Psoas muscle (tissue), 8 donors: ENCODE data around the gene APOL1. TPM values are rescaled to one million over a fixed set of nuclear protein-coding genes. Genes with fewer than 3 reads are reported as not detected.
A peak's percentile ranks its signal among the peaks of the same experiment; 100 is the strongest.

ENCODE experiments used
- ATAC-seq, 4 donors: fragments of 200-7000 bp; cut with Tn5 transposase; one replicate each; pipeline ENCODE4 v1.9.1; 2020; ENCODE audit warnings: moderate library complexity in 3 of 4, mild to moderate bottlenecking in 2 of 4
- DNase-seq, 2 donors: peaks; one replicate each; pipeline ENCODE4 v3.0.0-alpha.2; 2020
- H3K27ac ChIP-seq: fragments of 200-600 bp; one replicate; pipeline ENCODE4 v1.8.0; 2022
- H3K27me3 ChIP-seq, 3 donors: fragments of 200-600 bp in 1 of 3; one replicate each; pipeline versions ENCODE4 v1.6.1 to v1.8.0; 2013 to 2022; ENCODE audit warnings: low read length in 2 of 3, mild to moderate bottlenecking in 2 of 3, moderate library complexity in 1 of 3; ENCODE audit not compliant: insufficient read depth in 3 of 3
- H3K36me3 ChIP-seq, 2 donors: fragments of 200-600 bp in 1 of 2; one replicate each; pipeline versions ENCODE4 v1.6.1 to v1.8.0; 2013 to 2022; ENCODE audit warnings: low read depth in 1 of 2, mild to moderate bottlenecking in 1 of 2, moderate library complexity in 1 of 2; ENCODE audit not compliant: insufficient read depth in 1 of 2
- H3K4me1 ChIP-seq: fragments of 200-600 bp; one replicate; pipeline ENCODE4 v1.8.0; 2022
- H3K4me3 ChIP-seq: fragments of 200-600 bp; one replicate; pipeline ENCODE4 v1.8.0; 2022; ENCODE audit warnings: mild to moderate bottlenecking
- H3K9me3 ChIP-seq: fragments of 200-600 bp; one replicate; pipeline ENCODE4 v1.8.0; 2022
- WGBS, 3 donors: extraction: QIAGEN DNeasy Blood & Tissue Kit; methylation state at CpG; one replicate each; pipeline versions ENCODE4 v1.1.6 to v1.1.7; 2013; 5-methylcytosine and 5-hydroxymethylcytosine counted together
- intact Hi-C, 2 donors: fragments of 100-400 bp; cut with DNase I; formaldehyde crosslinking; loops; one replicate each; pipeline versions ENCODE4 v1.11.0 to v1.14.2; 2022
- polyA plus RNA-seq, 3 donors: library from polyadenylated mRNA; stranded (reverse); fragments of 200-250 nt; gene quantifications; one replicate each; pipeline ENCODE4 v1.2.3, GENCODE V29; 2013
- total RNA-seq, 4 donors: library from RNA; stranded (reverse); fragmentation: NEBNext Ultra II Directional in 2 of 4; extraction: Animal tissue kit (Norgen Biotek cat#: 25700) in 2 of 4; gene quantifications; one replicate each; pipeline versions ENCODE4 v1.2.1 to v1.2.4, GENCODE V29; 2021 to 2023
- TF ChIP-seq, protein P1 (sequence below): fragments of 200-600 bp; IDR thresholded peaks from one replicate; pipeline ENCODE4 v1.8.0; 2022; ENCODE audit warnings: antibody characterized with exemption
- donor health status: healthy with polysubstance abuse.
- donor health status: DM: no; HTN: no; CAD: no; lungs with moderate emphysema.
- donor health status: Bipolar disorder and iron deficiency.
- donor health status: healthy.
- donor health status: DM: yes; HTN: yes; CAD: no.
- donor health status: DM: no; HTN: no; CAD: no.
- donor health status: DM: no; HTN: no; CAD: no.
- donor health status: DM: yes; HTN: yes; CAD: no.

Gene APOL1
- total and polyA plus RNA-seq, 7 donors, result 5.3 to 16.3 (median 6.0) TPM

DNA sequence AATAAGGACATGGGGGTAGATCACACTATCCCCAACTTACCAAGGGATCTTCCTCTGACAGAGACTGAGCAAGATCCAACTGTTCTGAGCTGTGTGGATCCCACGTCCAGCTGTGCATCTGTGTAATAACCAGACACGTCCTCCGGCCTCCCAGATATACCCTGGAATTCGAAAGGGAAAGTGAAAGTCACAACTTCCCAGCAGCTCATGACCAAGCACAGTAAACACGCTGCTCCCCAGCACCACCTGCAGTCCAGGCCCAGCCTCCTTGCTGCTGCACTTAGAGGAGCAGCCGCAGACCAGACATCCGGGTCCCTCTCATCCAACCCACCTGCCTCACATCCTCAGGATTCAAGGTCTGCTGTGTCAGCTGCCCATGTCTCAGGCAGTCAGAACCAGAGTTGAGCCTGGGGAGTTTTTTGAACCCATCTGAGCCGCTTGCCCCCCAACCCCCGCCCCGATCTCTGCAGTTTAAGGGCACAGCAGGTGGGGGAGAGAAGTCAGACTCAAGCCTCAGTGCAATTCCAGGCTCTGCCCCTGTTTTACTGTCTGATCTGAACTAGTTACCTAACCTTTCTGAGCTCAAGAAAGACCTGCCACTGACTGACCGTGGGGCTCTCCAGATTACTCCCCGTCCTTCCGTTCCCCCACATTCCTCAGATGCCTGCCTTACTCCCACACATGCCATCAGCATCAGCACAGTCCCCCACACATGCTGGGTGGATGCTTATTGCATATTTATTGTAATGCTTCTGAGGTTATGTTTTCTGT, 13.3 kb upstream of the APOL1 start, which contains the start of gene APOL2:
APOL2 (minus strand) TSS at position 127 of the 771 bp plus-strand sequence. CDS start 6,365 bp downstream, outside the sequence.
- intact Hi-C loops, result loop anchor here (2.0 to 5.0 kb wide), 2 partner anchors 42 to 43 kb away; no protein-coding TSS in a partner anchor
- WGBS, 3 donors, result 13 to 16% (median 15%) methylated on average over 13 of the region's 13 CpGs
- peak within 1 kb of the TSS; percentile 75 for H3K4me3 ChIP-seq
- DNase-seq (peak; percentile 86 to 92), ATAC-seq (peak; percentile 96 to 98 (median 98))
- TF ChIP-seq, protein P1, sequence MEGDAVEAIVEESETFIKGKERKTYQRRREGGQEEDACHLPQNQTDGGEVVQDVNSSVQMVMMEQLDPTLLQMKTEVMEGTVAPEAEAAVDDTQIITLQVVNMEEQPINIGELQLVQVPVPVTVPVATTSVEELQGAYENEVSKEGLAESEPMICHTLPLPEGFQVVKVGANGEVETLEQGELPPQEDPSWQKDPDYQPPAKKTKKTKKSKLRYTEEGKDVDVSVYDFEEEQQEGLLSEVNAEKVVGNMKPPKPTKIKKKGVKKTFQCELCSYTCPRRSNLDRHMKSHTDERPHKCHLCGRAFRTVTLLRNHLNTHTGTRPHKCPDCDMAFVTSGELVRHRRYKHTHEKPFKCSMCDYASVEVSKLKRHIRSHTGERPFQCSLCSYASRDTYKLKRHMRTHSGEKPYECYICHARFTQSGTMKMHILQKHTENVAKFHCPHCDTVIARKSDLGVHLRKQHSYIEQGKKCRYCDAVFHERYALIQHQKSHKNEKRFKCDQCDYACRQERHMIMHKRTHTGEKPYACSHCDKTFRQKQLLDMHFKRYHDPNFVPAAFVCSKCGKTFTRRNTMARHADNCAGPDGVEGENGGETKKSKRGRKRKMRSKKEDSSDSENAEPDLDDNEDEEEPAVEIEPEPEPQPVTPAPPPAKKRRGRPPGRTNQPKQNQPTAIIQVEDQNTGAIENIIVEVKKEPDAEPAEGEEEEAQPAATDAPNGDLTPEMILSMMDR, result peak; percentile 74
- H3K9me3 ChIP-seq, result no peaks in the 10 kb centered on the region
- peak within 1 kb of the TSS; percentile 86 for H3K27ac ChIP-seq
- H3K27me3 ChIP-seq, result no peaks in the 10 kb centered on the region
- H3K36me3 ChIP-seq, result peaks cover 0 to 17% of the 10 kb centered on the region in 2 donors
- H3K4me1 ChIP-seq, result peaks cover 44% of the 10 kb centered on the region

DNA sequence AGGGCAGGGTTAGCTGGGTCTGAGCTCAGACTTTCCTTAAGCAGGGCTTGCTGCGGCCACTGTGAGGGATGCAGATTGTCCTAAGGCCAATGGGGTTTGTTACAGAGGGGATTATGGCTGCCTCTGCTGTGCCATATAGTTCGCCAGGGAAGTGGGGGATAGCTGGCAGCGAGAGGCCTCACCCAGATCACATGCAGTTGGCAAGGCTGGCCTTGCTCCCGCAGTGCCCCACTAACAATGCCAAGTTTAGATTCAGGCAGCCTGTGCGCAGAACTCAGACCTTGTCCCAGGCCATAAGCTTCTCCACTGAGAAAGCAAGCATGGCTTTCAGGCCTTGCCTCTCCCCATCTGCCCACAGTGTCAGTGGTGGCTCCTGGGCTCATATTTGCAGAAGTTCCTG, 8.9 kb upstream of the APOL1 start:
- TF ChIP-seq, protein P1, result no peak
- no peak overlapping the region for H3K4me3 ChIP-seq
- H3K9me3 ChIP-seq, result no peaks in the 10 kb centered on the region
- H3K4me1 ChIP-seq, result peaks cover 27% of the 10 kb centered on the region
- H3K27me3 ChIP-seq, result no peaks in the 10 kb centered on the region
- H3K27ac ChIP-seq, result peak overlapping the region; percentile 50
- intact Hi-C loops, result no loop called here
- WGBS, 3 donors, result 40 to 63% (median 40%) methylated on average over 5 of the region's 5 CpGs
- H3K36me3 ChIP-seq, result no peaks in the 10 kb centered on the region
- DNase-seq (no peak), ATAC-seq (no peak)

DNA sequence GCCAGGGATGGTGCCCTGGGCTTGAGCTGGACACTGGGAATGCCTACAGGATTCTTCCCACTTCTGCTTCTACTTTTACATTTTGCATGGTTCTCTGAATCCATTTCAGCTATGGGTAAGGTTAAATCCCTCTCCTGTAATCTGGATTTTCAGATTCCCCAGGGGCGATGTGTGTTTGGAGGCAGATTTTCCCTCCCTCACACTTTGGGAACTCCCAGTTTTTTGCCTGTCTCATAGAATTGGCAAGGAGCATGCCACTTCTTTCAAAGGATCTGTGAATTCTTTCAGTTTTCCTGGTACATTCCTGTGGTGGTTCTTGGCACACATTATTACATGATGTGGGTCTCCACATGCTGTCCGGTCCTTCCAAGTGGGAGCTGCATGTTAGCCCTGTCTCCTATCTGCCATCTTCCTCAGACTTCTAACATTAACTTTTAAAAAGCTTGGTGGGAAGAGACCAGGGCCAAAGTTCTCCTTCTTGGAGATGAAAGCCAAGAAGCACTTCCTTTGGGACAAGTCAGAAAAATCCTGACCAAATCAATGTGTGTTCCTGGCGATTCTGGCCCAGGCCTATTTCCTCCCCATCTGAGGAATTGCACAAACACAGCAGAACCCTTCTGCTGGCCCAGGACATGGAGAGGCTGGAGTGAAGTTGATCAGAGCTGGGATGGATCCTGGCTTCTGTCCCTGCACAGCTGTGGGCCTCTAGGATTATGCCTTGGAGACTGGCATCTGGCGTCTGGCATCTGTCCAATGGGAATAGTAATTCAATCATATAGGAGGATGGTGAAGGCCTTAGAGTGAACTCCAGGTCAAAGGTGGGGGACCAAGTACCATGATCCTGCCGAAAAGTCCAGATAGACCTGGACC, 8.2 kb upstream of the APOL1 start:
- no peaks in the 10 kb centered on the region for H3K36me3 ChIP-seq
- TF ChIP-seq, protein P1, result no peak
- H3K27me3 ChIP-seq, result no peaks in the 10 kb centered on the region
- H3K27ac ChIP-seq, result peak overlapping the region; percentile 50
- H3K4me3 ChIP-seq, result no peak overlapping the region
- 53 to 62% (median 59%) methylated on average over 5 of the region's 5 CpGs for WGBS, 3 donors
- ATAC-seq (peak in 3 of 4 donors; percentile 63 to 72 (median 64)), DNase-seq (peak; percentile 57 to 77)
- peaks cover 24% of the 10 kb centered on the region for H3K4me1 ChIP-seq
- H3K9me3 ChIP-seq, result no peaks in the 10 kb centered on the region
- intact Hi-C loops, result loop anchor here in 1 of 2 donors (5.0 kb wide), 1 partner anchor 38 kb away; no protein-coding TSS in a partner anchor

DNA sequence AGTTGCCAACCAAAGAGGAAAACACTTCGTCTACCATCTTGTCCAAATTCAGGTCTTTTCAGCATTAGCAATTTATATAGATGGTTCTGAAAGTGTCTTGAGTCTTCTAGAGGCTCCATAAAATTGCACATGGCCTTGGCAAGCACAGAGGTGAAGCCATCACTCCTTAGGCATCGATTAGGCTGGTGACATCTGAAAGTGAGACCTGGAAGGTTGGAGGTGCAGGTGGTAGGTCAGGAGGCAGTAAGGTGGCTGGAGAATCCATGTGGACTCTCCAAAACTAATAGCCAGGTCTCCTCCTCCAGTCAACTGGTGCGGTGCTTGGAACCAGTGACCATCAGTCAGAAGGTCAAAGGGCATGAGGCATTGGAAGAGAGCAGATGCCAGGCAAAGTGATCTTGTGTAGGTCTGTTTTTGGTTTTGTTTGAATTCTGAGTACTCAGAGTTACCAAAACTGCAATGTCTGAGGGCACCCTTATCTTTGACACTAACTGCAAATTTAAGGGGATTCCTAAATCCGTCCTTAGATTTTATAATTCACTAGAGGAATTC, 7.1 kb upstream of the APOL1 start:
- Histone ChIP-seq H3K4me3 (no peak overlapping the region), H3K4me1 (peaks cover 20% of the 10 kb centered on the region), H3K9me3 (no peaks in the 10 kb centered on the region), H3K27me3 (no peaks in the 10 kb centered on the region), H3K27ac (no peak overlapping the region), H3K36me3 (no peaks in the 10 kb centered on the region)
- TF ChIP-seq, protein P1, result no peak
- no peak for DNase-seq
- ATAC-seq, result no peak
- intact Hi-C loops, result loop anchor here in 1 of 2 donors (5.0 kb wide), 1 partner anchor 36 kb away; no protein-coding TSS in a partner anchor
- WGBS, 3 donors, result 63 to 88% (median 66%) methylated on average over 4 of the region's 4 CpGs
